Smooth muscle cell (in vitro differentiated cells): Measurements from ENCODE around the gene MYO7B. TPM values are rescaled to one million over a fixed set of nuclear protein-coding genes. Genes with fewer than 3 reads are reported as not detected.

Source experiments
- DNase-seq: peaks from one replicate; lab custom pipeline; 2025; ENCODE audit not compliant: unreplicated experiment; lab: John Stamatoyannopoulos, UW
- H2AFZ ChIP-seq: fragments of 200-600 bp; sonication (generic); 2 replicates; pipeline ENCODE4 v1.6.0; 2016; ENCODE audit warnings: antibody characterized with exemption, low read depth, mild to moderate bottlenecking
- H3F3A ChIP-seq: fragments of 200-600 bp; sonication (generic); 2 replicates; pipeline ENCODE4 v1.6.0; 2017; ENCODE audit warnings: antibody characterized with exemption, low read depth
- H3K27ac ChIP-seq: fragments of 200-600 bp; sonication (generic); 2 replicates; pipeline ENCODE4 v1.5.1; 2016; ENCODE audit warnings: low read depth, mild to moderate bottlenecking
- H3K27me3 ChIP-seq: fragments of 200-600 bp; sonication (generic); 2 replicates; pipeline ENCODE4 v1.6.1; 2016; ENCODE audit warnings: low read depth, mild to moderate bottlenecking
- H3K36me3 ChIP-seq: fragments of 200-600 bp; sonication (generic); 2 replicates; pipeline ENCODE4 v1.5.1; 2016; ENCODE audit warnings: low read depth
- H3K4me1 ChIP-seq: fragments of 200-600 bp; sonication (generic); 2 replicates; pipeline ENCODE4 v1.5.1; 2016; ENCODE audit warnings: low read depth
- H3K4me2 ChIP-seq: fragments of 200-600 bp; sonication (generic); 2 replicates; pipeline ENCODE4 v1.6.0; 2016; ENCODE audit warnings: mild to moderate bottlenecking
- H3K4me3 ChIP-seq: fragments of 200-600 bp; sonication (generic); 2 replicates; pipeline ENCODE4 v1.5.1; 2016; ENCODE audit warnings: mild to moderate bottlenecking
- H3K79me2 ChIP-seq: fragments of 200-600 bp; sonication (generic); 2 replicates; pipeline ENCODE4 v1.6.0; 2016; ENCODE audit warnings: low read depth, mild to moderate bottlenecking
- H3K9ac ChIP-seq: fragments of 200-600 bp; sonication (generic); 2 replicates; pipeline ENCODE4 v1.6.0; 2016; ENCODE audit warnings: low read depth
- H3K9me3 ChIP-seq: fragments of 200-600 bp; sonication (generic); replicated peaks from 2 replicates; pipeline ENCODE4 v1.5.1; 2016; ENCODE audit warnings: low read depth
- H4K20me1 ChIP-seq: fragments of 200-600 bp; sonication (generic); 2 replicates; pipeline ENCODE4 v1.6.0; 2016; ENCODE audit warnings: low read depth
- CTCF ChIP-seq: fragments of 200-600 bp; sonication (generic); IDR thresholded peaks from 2 replicates; pipeline ENCODE4 v1.5.1; 2017; ENCODE audit warnings: borderline replicate concordance, mild to moderate bottlenecking, antibody characterized with exemption; ENCODE audit not compliant: insufficient read depth, poor library complexity, severe bottlenecking
- WGBS: methylation state at CpG from one replicate; pipeline ENCODE4 v1.1.7; 2016; ENCODE audit warnings: low lambda C conversion rate; 5-methylcytosine and 5-hydroxymethylcytosine counted together
- polyA plus RNA-seq: library from polyadenylated mRNA; unstranded; fragments of >200 nt; fragmentation: Nextera tagmentation; extraction: Ambion mirVana; gene quantifications from 2 replicates; pipeline ENCODE4 v1.2.1, GENCODE V29; 2016
- total RNA-seq: library from RNA; depleted of rRNA; stranded (reverse); fragments of >200 nt; gene quantifications from 2 replicates; pipeline ENCODE4 v1.2.3, GENCODE V29; 2014

Gene MYO7B
- total and polyA plus RNA-seq, 2 experiments from 2014 or later, result 0.09 to 0.35 TPM

- H3K79me2 ChIP-seq, result peaks cover 86% of the 10 kb centered on the region
- H4K20me1 ChIP-seq, result peaks cover 97% of the 10 kb centered on the region
- no peak overlapping the region for H3K4me2 ChIP-seq
- H3K4me3 ChIP-seq, result no peak overlapping the region
- no peaks in the 10 kb centered on the region for H3K27me3 ChIP-seq
- TF ChIP-seq CTCF, result no peak
- no peak overlapping the region for H2AFZ ChIP-seq
- WGBS, result 90% methylated on average over 6 of the region's 6 CpGs
- H3K9ac ChIP-seq, result no peak overlapping the region
- H3F3A ChIP-seq, result peaks cover 18% of the 10 kb centered on the region
- H3K4me1 ChIP-seq, result peaks cover 11% of the 10 kb centered on the region
- no peak overlapping the region for H3K27ac ChIP-seq
- H3K9me3 ChIP-seq, result no peaks in the 10 kb centered on the region
- no peak for DNase-seq
- no peaks in the 10 kb centered on the region for H3K36me3 ChIP-seq
These were observed 24.3 kb upstream of the MYO7B start for GRCh38 chr2:127511090-127511695.

GRCh38 chr2:127511917-127512316 lies 23.6 kb upstream of the MYO7B start:
- no peak for DNase-seq
- H3K9ac ChIP-seq, result no peak overlapping the region
- H3K27ac ChIP-seq, result no peak overlapping the region
- peaks cover 18% of the 10 kb centered on the region for H3F3A ChIP-seq
- H3K4me3 ChIP-seq, result no peak overlapping the region
- H3K27me3 ChIP-seq, result no peaks in the 10 kb centered on the region
- H3K4me2 ChIP-seq, result no peak overlapping the region
- 64% methylated on average over 1 of the region's 1 CpG for WGBS
- peaks cover 12% of the 10 kb centered on the region for H3K4me1 ChIP-seq
- no peak overlapping the region for H2AFZ ChIP-seq
- no peaks in the 10 kb centered on the region for H3K36me3 ChIP-seq
- no peak for TF ChIP-seq CTCF
- no peaks in the 10 kb centered on the region for H3K9me3 ChIP-seq
- peaks cover 86% of the 10 kb centered on the region for H3K79me2 ChIP-seq
- peaks cover 98% of the 10 kb centered on the region for H4K20me1 ChIP-seq

- Histone ChIP-seq H3K4me1 (peaks cover 12% of the 10 kb centered on the region), H3K36me3 (no peaks in the 10 kb centered on the region), H3K4me2 (no peak overlapping the region), H4K20me1 (peaks cover 98% of the 10 kb centered on the region), H2AFZ (no peak overlapping the region), H3K27ac (no peak overlapping the region), H3K4me3 (no peak overlapping the region), H3K9ac (no peak overlapping the region), H3K9me3 (no peaks in the 10 kb centered on the region), H3K27me3 (no peaks in the 10 kb centered on the region), H3K79me2 (peaks cover 86% of the 10 kb centered on the region), H3F3A (peaks cover 13% of the 10 kb centered on the region)
- DNase-seq, result no peak
- 98% methylated on average over 4 of the region's 4 CpGs for WGBS
- no peak for TF ChIP-seq CTCF
These were observed 23.1 kb upstream of the MYO7B start for GRCh38 chr2:127512362-127512761.

GRCh38 chr2:127514076-127514475 lies 21.4 kb upstream of the MYO7B start:
- H4K20me1 ChIP-seq, result peaks cover 100% of the 10 kb centered on the region
- H3K36me3 ChIP-seq, result no peaks in the 10 kb centered on the region
- H3K9me3 ChIP-seq, result no peaks in the 10 kb centered on the region
- H3K27ac ChIP-seq, result no peak overlapping the region
- no peak overlapping the region for H2AFZ ChIP-seq
- DNase-seq, result no peak
- H3K4me3 ChIP-seq, result no peak overlapping the region
- WGBS, result 85% methylated on average over 10 of the region's 10 CpGs
- H3F3A ChIP-seq, result peaks cover under 1% of the 10 kb centered on the region
- TF ChIP-seq CTCF, result no peak
- H3K4me1 ChIP-seq, result peaks cover 5% of the 10 kb centered on the region
- H3K79me2 ChIP-seq, result peaks cover 95% of the 10 kb centered on the region
- no peaks in the 10 kb centered on the region for H3K27me3 ChIP-seq
- H3K9ac ChIP-seq, result no peak overlapping the region
- H3K4me2 ChIP-seq, result no peak overlapping the region
